ENCODE results near the gene SCARB1. TPM values are rescaled to one million over a fixed set of nuclear protein-coding genes. Genes with fewer than 3 reads are reported as not detected.
A peak's percentile ranks its signal among the peaks of the same experiment; 100 is the strongest.

Gene SCARB1
- total and polyA plus RNA-seq, 9 of the 15 experiments (the other 6 are each of a cell fraction or from before 2014, with no cell fraction given) = 0.56 to 157 (median 52.8) TPM

DNA sequence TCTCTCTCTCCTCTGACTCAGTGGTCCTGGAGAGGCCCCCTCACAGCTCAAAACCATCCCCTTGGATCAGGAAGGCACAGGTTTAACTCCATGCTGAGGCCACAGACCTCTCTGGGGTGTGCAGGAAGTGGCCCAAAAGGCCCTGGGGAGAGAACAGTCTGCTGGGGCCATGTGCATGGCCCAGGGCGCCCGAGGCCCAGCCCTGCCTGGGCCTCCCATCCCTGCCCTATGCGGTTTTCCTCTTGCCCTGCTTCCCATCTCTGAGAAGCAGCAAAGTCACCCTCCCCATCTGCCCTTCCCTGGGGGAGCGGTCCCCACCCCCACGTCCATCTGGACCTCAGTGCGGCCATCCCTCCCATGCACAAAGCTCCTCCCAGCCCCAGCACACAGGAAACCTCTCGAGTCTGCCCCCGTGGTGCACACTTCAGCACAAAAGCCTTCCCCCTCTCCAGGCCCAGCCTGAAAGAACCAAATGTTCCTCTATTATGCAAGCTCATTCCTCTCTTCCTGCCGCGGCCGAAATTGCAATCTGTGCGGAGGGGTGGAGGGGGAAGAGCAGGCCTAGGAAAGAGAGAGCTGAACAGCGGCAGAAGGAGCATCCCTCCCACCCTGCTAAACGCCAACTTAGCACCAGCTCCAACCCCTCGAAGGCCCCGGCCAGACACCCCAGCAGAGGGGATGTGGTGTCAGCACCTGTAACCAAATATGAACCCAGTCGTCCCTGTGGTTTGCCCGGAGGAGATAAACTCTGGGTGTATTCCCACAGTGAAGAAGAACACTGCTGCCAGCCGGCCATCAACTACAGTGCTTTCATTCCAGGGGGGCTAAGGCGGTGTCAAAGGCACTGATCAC is 108.5 kb downstream of the SCARB1 start:
- FAIRE-seq (no peak), DNase-seq (ENCODE audit: extremely low read depth in 1 of 4, low spot score in 3 of 4) (no peak), ATAC-seq (peak; percentile 22; the same call in 2 of the 3 replicates)
- H3K9me1 ChIP-seq (ENCODE audit: control insufficient read depth, insufficient read depth, low read length) = no peaks in the 10 kb centered on the region
- H3K27ac ChIP-seq (ENCODE audit: extremely low read depth, low read depth, low read length) = no peak overlapping the region
- peaks cover 10% of the 10 kb centered on the region for H3K9me3 ChIP-seq (replicated peaks; ENCODE audit: control insufficient read depth, insufficient read depth, low read depth, low read length)
- H3K4me3 ChIP-seq = no peak overlapping the region
- H3K4me2 ChIP-seq (ENCODE audit: insufficient read depth, low read length) = no peak overlapping the region
- WGBS (ENCODE audit: insufficient coverage, low coverage, missing lambda C conversion rate) = 2% methylated on average over 16 of the region's 20 CpGs
- no peaks in the 10 kb centered on the region for H3K79me2 ChIP-seq (ENCODE audit: control insufficient read depth, insufficient read depth, low read length)
- H4K20me1 ChIP-seq (replicated peaks; ENCODE audit: control insufficient read depth, insufficient read depth, low read length) = no peaks in the 10 kb centered on the region; the same call in 1 of the 2 replicates
- H3K9ac ChIP-seq (ENCODE audit: insufficient read depth in 1 of 2, low read depth in 2 of 2, low read length in 2 of 2) = no peak overlapping the region
- no TSS peak for BruUV-seq (replicated peaks)
- TF ChIP-seq IRF2 (CRISPR knock-in tag; IDR thresholded peaks at IDR 0.05) = no peak
- no peak for TF ChIP-seq THRAP3 (IDR thresholded peaks at IDR 0.05; ENCODE audit: borderline replicate concordance)
- no peak for TF ChIP-seq FOXP1 (CRISPR knock-in tag; IDR thresholded peaks at IDR 0.05)
- TF ChIP-seq, protein P1, sequence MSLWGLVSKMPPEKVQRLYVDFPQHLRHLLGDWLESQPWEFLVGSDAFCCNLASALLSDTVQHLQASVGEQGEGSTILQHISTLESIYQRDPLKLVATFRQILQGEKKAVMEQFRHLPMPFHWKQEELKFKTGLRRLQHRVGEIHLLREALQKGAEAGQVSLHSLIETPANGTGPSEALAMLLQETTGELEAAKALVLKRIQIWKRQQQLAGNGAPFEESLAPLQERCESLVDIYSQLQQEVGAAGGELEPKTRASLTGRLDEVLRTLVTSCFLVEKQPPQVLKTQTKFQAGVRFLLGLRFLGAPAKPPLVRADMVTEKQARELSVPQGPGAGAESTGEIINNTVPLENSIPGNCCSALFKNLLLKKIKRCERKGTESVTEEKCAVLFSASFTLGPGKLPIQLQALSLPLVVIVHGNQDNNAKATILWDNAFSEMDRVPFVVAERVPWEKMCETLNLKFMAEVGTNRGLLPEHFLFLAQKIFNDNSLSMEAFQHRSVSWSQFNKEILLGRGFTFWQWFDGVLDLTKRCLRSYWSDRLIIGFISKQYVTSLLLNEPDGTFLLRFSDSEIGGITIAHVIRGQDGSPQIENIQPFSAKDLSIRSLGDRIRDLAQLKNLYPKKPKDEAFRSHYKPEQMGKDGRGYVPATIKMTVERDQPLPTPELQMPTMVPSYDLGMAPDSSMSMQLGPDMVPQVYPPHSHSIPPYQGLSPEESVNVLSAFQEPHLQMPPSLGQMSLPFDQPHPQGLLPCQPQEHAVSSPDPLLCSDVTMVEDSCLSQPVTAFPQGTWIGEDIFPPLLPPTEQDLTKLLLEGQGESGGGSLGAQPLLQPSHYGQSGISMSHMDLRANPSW (CRISPR knock-in tag; IDR thresholded peaks at IDR 0.05) = no peak
- TF ChIP-seq, protein P2, sequence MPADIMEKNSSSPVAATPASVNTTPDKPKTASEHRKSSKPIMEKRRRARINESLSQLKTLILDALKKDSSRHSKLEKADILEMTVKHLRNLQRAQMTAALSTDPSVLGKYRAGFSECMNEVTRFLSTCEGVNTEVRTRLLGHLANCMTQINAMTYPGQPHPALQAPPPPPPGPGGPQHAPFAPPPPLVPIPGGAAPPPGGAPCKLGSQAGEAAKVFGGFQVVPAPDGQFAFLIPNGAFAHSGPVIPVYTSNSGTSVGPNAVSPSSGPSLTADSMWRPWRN (IDR thresholded peaks at IDR 0.05; ENCODE audit: low read depth) = no peak
- no peak for TF ChIP-seq SUPT5H (IDR thresholded peaks at IDR 0.05)
- intact Hi-C loops (cut with micrococcal nuclease) = loop anchor here (5.0 kb wide), 2 partner anchors 188 to 718 kb away; partner anchors contain the start of gene NCOR2
- no peaks in the 10 kb centered on the region for H3K36me3 ChIP-seq (ENCODE audit: control insufficient read depth, insufficient read depth, low read length)
- POLR2A ChIA-PET = interaction anchor here (1.0 kb wide), 1 partner anchor 156 kb away, joined by 3 read pairs; no protein-coding TSS in a partner anchor
- peaks cover 61 to 91% of the 10 kb centered on the region in 2 experiments for H3K27me3 ChIP-seq (ENCODE audit: control insufficient read depth in 2 of 2, insufficient read depth in 2 of 2, low read length in 2 of 2)
- no peak overlapping the region for H2AFZ ChIP-seq (ENCODE audit: low read depth, low read length)
- CTCF ChIA-PET (ENCODE audit: low intra/inter-chr PET ratio) = no interaction called here
- in situ Hi-C loops (cut with MboI) = no loop called here
- H3K4me1 ChIP-seq (replicated peaks in 1 of 2; ENCODE audit: control insufficient read depth in 2 of 2, insufficient read depth in 2 of 2, low read length in 2 of 2) = peaks cover 0 to 10% of the 10 kb centered on the region in 2 experiments; a peak in 1 of 5 replicates
